Measurements from ENCODE around the gene USP16. TPM values are rescaled to one million over a fixed set of nuclear protein-coding genes. Genes with fewer than 3 reads are reported as not detected.

The USP16 gene
- total and polyA plus RNA-seq, 2 of the 13 experiments (the other 11 are each of a cell fraction or from before 2014, with no cell fraction given): 16.5 to 46.9 TPM

DNA sequence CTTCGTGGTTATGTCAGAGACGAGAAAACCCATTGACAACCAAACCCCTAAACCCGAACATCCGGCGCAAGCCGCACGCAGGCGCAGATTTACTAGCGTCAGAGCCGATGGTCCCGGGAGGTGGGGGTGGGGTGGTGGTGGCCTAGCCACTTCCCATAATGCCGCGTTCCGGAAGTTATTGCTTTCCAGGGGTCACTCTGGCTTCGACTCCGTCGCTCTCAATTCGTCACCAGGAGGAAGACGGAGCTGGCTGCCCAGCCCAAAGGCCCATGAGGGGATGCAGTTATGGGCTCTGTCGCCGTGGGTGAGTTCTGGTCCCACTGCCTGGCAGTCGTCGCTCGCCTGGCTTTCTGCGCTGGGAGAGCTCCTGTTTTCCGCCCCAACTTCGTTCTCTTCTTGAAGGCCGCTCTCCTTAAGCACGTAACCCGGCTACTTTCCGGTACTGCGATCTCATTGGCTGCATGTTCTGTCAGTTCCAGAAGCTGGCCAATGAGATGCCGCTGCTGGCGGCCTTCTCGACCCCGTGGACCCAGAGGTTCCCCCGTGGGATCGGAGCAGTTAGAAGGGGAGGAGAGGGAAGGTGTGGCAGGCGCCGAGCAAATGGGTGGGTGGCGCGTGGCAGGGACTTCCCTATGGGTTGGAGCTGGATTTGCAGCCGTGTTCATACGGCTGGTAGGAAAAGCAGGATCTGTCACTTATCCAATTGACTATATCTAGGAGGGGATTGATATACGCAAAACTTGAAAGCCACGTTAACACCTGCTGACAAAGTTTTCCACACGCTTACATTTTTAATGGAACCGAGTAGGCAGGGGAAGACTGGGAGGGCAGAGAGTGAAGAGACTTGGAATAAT lies at the start of gene USP16 (continued):
- TF ChIP-seq ZNF225 (CRISPR knock-in tag; IDR thresholded peaks at IDR 0.05) (no peak), ZNF282 (IDR thresholded peaks at IDR 0.05; ENCODE audit: partially characterized antibody) (no peak), TARDBP (CRISPR knock-in tag; IDR thresholded peaks at IDR 0.05) (no peak; the same call in 1 of the 2 replicates), GABPB1 (CRISPR knock-in tag; IDR thresholded peaks at IDR 0.05) (peak; percentile 99), XBP1 (CRISPR knock-in tag; IDR thresholded peaks at IDR 0.05) (peak; percentile 80; the same call in 1 of the 2 replicates), TCF7L2 (IDR thresholded peaks at IDR 0.05; ENCODE audit: low read depth, low read length) (no peak), ZFP90 (CRISPR knock-in tag; IDR thresholded peaks at IDR 0.05; ENCODE audit: borderline replicate concordance) (peak; percentile 79), KLF12 (CRISPR knock-in tag; IDR thresholded peaks at IDR 0.05; ENCODE audit: borderline replicate concordance) (peak; percentile 89), MIXL1 (CRISPR knock-in tag; IDR thresholded peaks at IDR 0.05) (peak; percentile 56; the same call in 1 of the 2 replicates), TBX3 (IDR thresholded peaks at IDR 0.05; ENCODE audit: borderline replicate concordance) (peak; percentile 40; the same call in 1 of the 2 replicates), NR1H2 (CRISPR knock-in tag; IDR thresholded peaks at IDR 0.05; ENCODE audit: borderline replicate concordance, low read depth) (no peak), DNMT3B (CRISPR knock-in tag; conservative IDR thresholded peaks at IDR 0.05) (0 out of 2 replicates have a peak, but pooled peaks have one; percentile 72), ZFP36L1 (CRISPR knock-in tag; IDR thresholded peaks at IDR 0.05) (no peak), ZSCAN22 (CRISPR knock-in tag; IDR thresholded peaks at IDR 0.05) (no peak), ZNF780A (CRISPR knock-in tag; IDR thresholded peaks at IDR 0.05) (no peak), HOXD1 (CRISPR knock-in tag; IDR thresholded peaks at IDR 0.05) (peak; percentile 76; the same call in 1 of the 2 replicates), ZNF30 (CRISPR knock-in tag; IDR thresholded peaks at IDR 0.05) (no peak), MYNN (CRISPR knock-in tag; IDR thresholded peaks at IDR 0.05; ENCODE audit: low read depth) (no peak)
- TF ChIP-seq, protein P1, sequence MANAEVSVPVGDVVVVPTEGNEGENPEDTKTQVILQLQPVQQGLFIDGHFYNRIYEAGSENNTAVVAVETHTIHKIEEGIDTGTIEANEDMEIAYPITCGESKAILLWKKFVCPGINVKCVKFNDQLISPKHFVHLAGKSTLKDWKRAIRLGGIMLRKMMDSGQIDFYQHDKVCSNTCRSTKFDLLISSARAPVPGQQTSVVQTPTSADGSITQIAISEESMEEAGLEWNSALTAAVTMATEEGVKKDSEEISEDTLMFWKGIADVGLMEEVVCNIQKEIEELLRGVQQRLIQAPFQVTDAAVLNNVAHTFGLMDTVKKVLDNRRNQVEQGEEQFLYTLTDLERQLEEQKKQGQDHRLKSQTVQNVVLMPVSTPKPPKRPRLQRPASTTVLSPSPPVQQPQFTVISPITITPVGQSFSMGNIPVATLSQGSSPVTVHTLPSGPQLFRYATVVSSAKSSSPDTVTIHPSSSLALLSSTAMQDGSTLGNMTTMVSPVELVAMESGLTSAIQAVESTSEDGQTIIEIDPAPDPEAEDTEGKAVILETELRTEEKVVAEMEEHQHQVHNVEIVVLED (CRISPR knock-in tag; IDR thresholded peaks at IDR 0.05; ENCODE audit: borderline replicate concordance): peak; percentile 78
- TF ChIP-seq, protein P2, sequence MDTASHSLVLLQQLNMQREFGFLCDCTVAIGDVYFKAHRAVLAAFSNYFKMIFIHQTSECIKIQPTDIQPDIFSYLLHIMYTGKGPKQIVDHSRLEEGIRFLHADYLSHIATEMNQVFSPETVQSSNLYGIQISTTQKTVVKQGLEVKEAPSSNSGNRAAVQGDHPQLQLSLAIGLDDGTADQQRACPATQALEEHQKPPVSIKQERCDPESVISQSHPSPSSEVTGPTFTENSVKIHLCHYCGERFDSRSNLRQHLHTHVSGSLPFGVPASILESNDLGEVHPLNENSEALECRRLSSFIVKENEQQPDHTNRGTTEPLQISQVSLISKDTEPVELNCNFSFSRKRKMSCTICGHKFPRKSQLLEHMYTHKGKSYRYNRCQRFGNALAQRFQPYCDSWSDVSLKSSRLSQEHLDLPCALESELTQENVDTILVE (CRISPR knock-in tag; IDR thresholded peaks at IDR 0.05): peak; percentile 30; the same call in 1 of the 2 replicates
- TF ChIP-seq, protein P3, sequence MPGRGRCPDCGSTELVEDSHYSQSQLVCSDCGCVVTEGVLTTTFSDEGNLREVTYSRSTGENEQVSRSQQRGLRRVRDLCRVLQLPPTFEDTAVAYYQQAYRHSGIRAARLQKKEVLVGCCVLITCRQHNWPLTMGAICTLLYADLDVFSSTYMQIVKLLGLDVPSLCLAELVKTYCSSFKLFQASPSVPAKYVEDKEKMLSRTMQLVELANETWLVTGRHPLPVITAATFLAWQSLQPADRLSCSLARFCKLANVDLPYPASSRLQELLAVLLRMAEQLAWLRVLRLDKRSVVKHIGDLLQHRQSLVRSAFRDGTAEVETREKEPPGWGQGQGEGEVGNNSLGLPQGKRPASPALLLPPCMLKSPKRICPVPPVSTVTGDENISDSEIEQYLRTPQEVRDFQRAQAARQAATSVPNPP (CRISPR knock-in tag; IDR thresholded peaks at IDR 0.05): 0 out of 2 replicates have a peak, but pooled peaks have one; percentile 34
- TF ChIP-seq, protein P4, sequence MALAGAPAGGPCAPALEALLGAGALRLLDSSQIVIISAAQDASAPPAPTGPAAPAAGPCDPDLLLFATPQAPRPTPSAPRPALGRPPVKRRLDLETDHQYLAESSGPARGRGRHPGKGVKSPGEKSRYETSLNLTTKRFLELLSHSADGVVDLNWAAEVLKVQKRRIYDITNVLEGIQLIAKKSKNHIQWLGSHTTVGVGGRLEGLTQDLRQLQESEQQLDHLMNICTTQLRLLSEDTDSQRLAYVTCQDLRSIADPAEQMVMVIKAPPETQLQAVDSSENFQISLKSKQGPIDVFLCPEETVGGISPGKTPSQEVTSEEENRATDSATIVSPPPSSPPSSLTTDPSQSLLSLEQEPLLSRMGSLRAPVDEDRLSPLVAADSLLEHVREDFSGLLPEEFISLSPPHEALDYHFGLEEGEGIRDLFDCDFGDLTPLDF (CRISPR knock-in tag; IDR thresholded peaks at IDR 0.05): 0 out of 2 replicates have a peak, but pooled peaks have one; percentile 35
- TF ChIP-seq, protein P5, sequence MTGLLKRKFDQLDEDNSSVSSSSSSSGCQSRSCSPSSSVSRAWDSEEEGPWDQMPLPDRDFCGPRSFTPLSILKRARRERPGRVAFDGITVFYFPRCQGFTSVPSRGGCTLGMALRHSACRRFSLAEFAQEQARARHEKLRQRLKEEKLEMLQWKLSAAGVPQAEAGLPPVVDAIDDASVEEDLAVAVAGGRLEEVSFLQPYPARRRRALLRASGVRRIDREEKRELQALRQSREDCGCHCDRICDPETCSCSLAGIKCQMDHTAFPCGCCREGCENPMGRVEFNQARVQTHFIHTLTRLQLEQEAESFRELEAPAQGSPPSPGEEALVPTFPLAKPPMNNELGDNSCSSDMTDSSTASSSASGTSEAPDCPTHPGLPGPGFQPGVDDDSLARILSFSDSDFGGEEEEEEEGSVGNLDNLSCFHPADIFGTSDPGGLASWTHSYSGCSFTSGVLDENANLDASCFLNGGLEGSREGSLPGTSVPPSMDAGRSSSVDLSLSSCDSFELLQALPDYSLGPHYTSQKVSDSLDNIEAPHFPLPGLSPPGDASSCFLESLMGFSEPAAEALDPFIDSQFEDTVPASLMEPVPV (CRISPR knock-in tag; IDR thresholded peaks at IDR 0.05): peak; percentile 74

Data from HepG2 (cell line).